HG03521 (cell line): Measurements from ENCODE around the gene CLMN.
"Not testable (repeated sequence)": the region's sequence is repeated elsewhere in the genome, so short reads cannot be mapped to it uniquely, and the experiment has no call there.

Experiments used
- ATAC-seq: cut with Tn5 transposase; IDR thresholded peaks from one replicate; pipeline ENCODE4 v1.9.1; 2021; ENCODE audit warnings: mild to moderate bottlenecking, moderate library complexity; ENCODE audit not compliant: unreplicated experiment

The CLMN gene

GRCh38 chr14:95289323-95290010 lies 30.2 kb downstream of the CLMN start:
- no peak for ATAC-seq

GRCh38 chr14:95288672-95289322 lies 30.9 kb downstream of the CLMN start:
- ATAC-seq: no peak

- no peak for ATAC-seq
Observed at GRCh38 chr14:95287176-95287754, 32.4 kb downstream of the CLMN start.

- no peak for ATAC-seq
Observed at GRCh38 chr14:95286645-95287044, 33.1 kb downstream of the CLMN start.

- ATAC-seq: no peak
Observed at GRCh38 chr14:95285566-95285965, 34.1 kb downstream of the CLMN start.

GRCh38 chr14:95283802-95284201 lies 35.9 kb downstream of the CLMN start:
- not testable (repeated sequence) for ATAC-seq

GRCh38 chr14:95282986-95283380 lies 36.7 kb downstream of the CLMN start:
- not testable (repeated sequence) for ATAC-seq

- ATAC-seq: no peak
Observed at GRCh38 chr14:95282354-95282985, 37.2 kb downstream of the CLMN start.

GRCh38 chr14:95281560-95282176 lies 38.0 kb downstream of the CLMN start:
- ATAC-seq: no peak

- no peak for ATAC-seq
Observed at GRCh38 chr14:95275494-95275893, 44.2 kb downstream of the CLMN start.

- no peak for ATAC-seq
Observed at GRCh38 chr14:95274874-95275273, 44.8 kb downstream of the CLMN start.

GRCh38 chr14:95274279-95274678 lies 45.4 kb downstream of the CLMN start:
- no peak for ATAC-seq

GRCh38 chr14:95273001-95273978 lies 46.4 kb downstream of the CLMN start:
- no peak for ATAC-seq

- ATAC-seq: no peak
Observed at GRCh38 chr14:95272057-95272456, 47.7 kb downstream of the CLMN start.

GRCh38 chr14:95270203-95270602 lies 49.5 kb downstream of the CLMN start:
- no peak for ATAC-seq

- no peak for ATAC-seq
Observed at GRCh38 chr14:95269493-95269892, 50.2 kb downstream of the CLMN start.

- ATAC-seq: no peak
Observed at GRCh38 chr14:95268350-95268749, 51.4 kb downstream of the CLMN start.

- ATAC-seq: no peak
Observed at GRCh38 chr14:95267306-95267705, 52.4 kb downstream of the CLMN start.

- peak; percentile 88 for ATAC-seq
Observed at GRCh38 chr14:95265106-95266094, 54.3 kb downstream of the CLMN start.
